Stimulated activated CD4-positive, alpha-beta T cell treated with anti-CD3 and anti-CD28 coated beads, Interleukin-4, amount 100 ng/mL, for 1 hour (primary cell): Measurements from ENCODE around the gene SUSD3.
A peak's percentile ranks its signal among the peaks of the same experiment; 100 is the strongest.

ENCODE experiments used
- DNase-seq: peaks from one replicate; pipeline ENCODE4 v3.0.0-alpha.2; 2020

The SUSD3 gene

GRCh38 chr9:93077811-93078210, 19.3 kb downstream of the SUSD3 start:
- DNase-seq: no peak

GRCh38 chr9:93079371-93079770, 20.9 kb downstream of the SUSD3 start:
- no peak for DNase-seq

GRCh38 chr9:93080406-93080805, 21.9 kb downstream of the SUSD3 start:
- DNase-seq: no peak

GRCh38 chr9:93081081-93081529, 22.6 kb downstream of the SUSD3 start:
- no peak for DNase-seq

- DNase-seq: no peak
Observed at GRCh38 chr9:93081931-93082330, 23.4 kb downstream of the SUSD3 start.

GRCh38 chr9:93082841-93083411, 24.4 kb downstream of the SUSD3 start:
- no peak for DNase-seq

GRCh38 chr9:93083592-93084470, 25.3 kb downstream of the SUSD3 start:
- DNase-seq: peak; percentile 47

GRCh38 chr9:93084471-93084881, 26.0 kb downstream of the SUSD3 start:
- DNase-seq: no peak

GRCh38 chr9:93085676-93086075, 27.2 kb downstream of the SUSD3 start:
- DNase-seq: no peak

- no peak for DNase-seq
Observed at GRCh38 chr9:93086447-93087224, 28.1 kb downstream of the SUSD3 start.

GRCh38 chr9:93087971-93088655, 29.6 kb downstream of the SUSD3 start:
- DNase-seq: no peak

GRCh38 chr9:93088656-93089015, 30.1 kb downstream of the SUSD3 start:
- DNase-seq: no peak

GRCh38 chr9:93089024-93089423, 30.5 kb downstream of the SUSD3 start:
- DNase-seq: no peak

GRCh38 chr9:93089481-93089991, 31.0 kb downstream of the SUSD3 start:
- DNase-seq: no peak

- DNase-seq: no peak
Observed at GRCh38 chr9:93090091-93090655, 31.7 kb downstream of the SUSD3 start.

- DNase-seq: no peak
Observed at GRCh38 chr9:93091056-93091452, 32.6 kb downstream of the SUSD3 start.

- DNase-seq: peak; percentile 63
Observed at GRCh38 chr9:93091453-93092081, 33.1 kb downstream of the SUSD3 start.

- DNase-seq: no peak
Observed at GRCh38 chr9:93092251-93092991, 33.9 kb downstream of the SUSD3 start.

GRCh38 chr9:93093127-93093876, 34.8 kb downstream of the SUSD3 start:
- DNase-seq: no peak

- DNase-seq: no peak
Observed at GRCh38 chr9:93093877-93094657, 35.6 kb downstream of the SUSD3 start.
